HS-5 (cell line): ENCODE data around the gene SMYD3.
"Not testable (repeated sequence)": the region's sequence is repeated elsewhere in the genome, so short reads cannot be mapped to it uniquely, and the experiment has no call there.

Experiments used
- DNase-seq: peaks from one replicate; pipeline ENCODE4 v3.0.0-alpha.2; 2012; ENCODE audit warnings: low read depth

Gene SMYD3

DNA sequence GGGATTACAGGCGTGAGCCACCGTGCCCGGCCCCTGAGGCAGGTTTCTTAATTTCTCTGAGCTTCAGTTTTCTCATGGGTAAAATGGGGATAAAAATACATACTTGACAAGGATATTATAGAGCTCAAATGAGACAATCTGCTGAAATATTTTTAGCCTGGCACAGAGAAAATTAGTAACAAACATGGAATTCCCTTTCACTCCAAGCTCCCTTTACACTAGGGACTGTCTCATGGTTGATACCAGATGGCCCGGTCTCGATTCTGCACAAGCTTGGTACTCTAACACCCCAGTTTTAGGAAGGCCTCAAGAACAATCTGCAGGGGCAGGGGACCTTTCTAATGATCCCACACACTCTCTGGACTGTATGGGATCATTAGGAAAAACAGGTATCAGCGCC, 671.7 kb downstream of the SMYD3 start:
- no peak for DNase-seq

DNA sequence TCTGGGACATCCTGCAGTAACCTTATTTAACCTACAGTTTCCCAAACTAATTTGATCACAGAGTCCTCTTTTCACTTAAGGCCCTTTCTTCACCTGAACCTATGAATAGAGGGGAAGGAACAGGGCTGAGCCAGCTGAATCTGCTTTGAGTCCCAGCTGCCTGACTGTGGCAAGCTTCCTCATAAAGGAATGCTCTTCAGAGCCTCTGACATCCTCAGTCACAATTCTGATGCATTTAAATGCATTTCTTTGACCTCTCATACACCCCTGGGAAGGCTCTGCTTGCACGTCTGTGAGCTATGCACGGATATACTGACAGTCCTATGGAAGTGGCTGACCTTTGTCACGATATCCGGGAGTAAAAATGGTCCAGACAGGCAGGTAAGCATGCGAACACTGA, 673.1 kb downstream of the SMYD3 start:
- no peak for DNase-seq

DNA sequence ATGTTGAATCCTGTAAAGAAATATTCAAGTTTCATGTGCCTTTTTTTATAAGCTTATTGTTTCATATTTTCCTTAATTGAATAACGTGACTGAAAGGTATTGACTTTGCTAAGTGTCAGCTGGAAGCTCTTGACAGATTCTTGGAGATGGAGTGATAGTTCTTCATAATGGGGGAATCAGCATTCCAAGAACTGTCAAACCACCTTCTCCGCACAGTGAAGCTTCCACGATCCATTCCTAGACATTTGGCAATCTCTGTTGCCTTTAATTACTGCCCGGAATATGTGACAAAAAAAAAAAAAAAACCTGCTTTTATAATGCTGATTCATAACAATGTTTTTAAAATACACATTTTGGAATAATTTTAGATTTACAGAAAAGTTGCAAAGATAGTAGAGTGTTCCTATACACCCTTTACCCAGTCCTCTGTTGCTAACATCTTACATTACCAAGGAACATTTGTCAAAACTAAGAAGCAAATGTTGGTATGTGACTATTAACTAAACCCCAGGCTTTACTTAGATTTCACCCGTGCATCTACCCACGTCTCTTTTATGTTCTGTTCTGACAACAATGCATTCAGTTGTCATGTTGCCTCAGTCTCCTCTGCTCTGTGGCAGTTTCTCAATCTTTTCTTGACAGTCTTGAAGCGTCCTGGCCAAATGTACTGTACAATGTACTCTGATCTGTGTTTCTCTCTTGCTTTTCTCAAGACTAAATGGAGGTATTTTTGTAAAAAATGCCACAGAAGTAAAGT, 674.1 kb downstream of the SMYD3 start:
- DNase-seq, result no peak

DNA sequence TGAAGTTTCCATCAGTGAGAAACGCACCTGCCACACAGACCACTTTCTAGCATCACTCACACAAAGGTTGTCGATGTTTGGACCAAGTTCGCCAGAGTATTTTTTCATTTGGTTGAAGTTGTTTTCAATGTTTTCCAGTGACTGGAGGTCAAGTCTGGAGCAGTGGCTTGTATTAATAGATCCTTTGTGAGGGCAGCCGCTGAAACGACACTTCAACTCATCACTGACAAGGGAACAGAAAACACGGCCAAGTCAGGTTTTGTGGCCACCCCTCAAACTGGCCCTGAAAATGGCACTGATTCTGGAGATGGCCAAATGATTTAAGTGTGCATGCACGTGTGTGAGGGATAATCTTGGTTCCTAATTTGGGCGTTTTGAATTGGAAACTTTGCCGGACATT, 675.6 kb downstream of the SMYD3 start:
- no peak for DNase-seq

DNA sequence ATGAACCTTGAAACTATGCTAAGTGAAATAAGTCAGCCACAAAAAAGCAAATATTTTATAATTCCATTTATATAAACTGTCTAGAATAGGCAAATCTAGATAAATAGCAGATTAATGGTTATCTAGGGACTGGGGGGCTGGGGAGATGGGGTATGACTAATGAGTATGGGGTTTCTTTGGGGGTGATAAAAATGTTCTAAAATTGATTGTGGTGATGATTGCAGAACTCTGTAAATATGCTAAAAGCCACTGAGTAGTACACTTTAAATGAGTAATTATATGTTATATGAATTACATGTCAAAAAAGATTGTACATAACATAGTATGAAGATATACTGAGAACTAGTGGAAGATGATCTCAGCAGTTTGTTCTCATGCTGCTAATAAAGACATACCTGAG, 677.3 kb downstream of the SMYD3 start:
- no peak for DNase-seq

DNA sequence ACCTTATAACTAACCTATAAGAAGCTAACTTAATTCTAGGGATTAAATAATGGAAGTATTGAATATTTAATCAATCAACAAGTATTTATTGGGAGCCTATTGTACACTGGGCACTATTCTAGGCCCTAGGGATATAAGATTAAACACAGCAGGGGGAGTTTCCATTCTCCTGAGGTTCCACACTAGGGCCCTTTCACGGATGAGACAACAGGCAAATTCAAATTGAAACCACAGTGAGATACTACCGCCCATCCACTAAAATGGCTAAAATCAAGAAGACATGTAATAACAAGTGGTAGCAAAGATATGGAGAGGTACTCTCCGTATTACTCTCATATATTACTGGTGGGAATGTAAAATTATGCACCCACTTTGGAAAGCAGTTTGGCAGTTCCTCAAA, 677.9 kb downstream of the SMYD3 start:
- no peak for DNase-seq

DNA sequence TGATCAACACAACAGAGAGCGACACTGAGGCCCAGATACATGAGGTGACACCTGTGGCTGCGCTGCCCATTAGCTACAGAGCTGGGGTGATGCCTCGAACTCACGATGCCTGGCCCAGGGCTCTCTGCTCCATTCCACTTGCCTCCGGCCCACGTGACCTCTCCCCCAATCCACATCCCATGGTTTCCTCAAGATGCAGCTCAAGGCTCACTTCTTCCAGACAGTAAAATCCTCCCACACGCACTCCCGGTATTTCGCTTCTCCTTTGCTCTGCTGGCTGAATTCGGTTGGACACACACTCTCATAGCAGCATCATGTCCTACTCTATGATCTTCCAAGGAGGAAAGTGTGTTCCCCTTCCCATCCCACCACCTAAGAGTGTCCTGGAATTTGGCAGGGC, 679.8 kb downstream of the SMYD3 start:
- DNase-seq, result no peak

DNA sequence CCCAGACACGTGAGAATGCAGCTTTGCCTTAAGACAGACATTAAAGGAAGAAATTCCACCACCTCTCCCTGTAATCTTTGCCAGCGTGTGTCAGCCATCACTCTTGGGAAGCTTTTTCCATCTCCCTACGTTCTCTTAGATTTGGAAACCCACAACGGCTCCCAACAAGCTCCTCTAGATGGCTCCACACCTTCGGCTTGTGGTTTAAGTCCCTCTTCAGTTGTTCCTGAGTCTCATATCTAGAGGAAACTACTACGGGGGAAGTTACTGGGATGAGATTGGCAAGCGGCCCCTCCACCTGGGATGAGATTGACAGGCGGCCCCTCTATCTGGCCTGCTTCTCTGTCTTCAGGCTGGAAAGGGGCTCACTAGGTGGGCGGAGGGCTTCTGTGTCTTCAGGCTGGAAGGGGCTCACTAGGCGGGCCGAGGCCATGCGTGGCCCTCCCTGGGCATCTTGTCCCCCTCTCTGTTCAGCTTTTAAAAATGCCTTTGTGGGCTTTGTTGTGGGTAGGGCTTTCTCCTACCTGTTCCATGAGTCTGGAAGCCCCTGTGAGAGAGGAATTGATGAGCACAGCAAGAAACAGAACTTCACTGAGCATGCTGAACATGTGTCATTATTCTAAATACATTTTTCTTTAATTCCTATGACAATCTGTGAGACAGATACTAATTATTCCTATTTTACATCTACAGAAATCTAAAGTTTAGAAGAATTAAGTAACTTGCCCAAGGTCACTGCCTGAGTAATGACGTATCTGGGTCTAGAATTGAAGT, 681.8 kb downstream of the SMYD3 start:
- no peak for DNase-seq

DNA sequence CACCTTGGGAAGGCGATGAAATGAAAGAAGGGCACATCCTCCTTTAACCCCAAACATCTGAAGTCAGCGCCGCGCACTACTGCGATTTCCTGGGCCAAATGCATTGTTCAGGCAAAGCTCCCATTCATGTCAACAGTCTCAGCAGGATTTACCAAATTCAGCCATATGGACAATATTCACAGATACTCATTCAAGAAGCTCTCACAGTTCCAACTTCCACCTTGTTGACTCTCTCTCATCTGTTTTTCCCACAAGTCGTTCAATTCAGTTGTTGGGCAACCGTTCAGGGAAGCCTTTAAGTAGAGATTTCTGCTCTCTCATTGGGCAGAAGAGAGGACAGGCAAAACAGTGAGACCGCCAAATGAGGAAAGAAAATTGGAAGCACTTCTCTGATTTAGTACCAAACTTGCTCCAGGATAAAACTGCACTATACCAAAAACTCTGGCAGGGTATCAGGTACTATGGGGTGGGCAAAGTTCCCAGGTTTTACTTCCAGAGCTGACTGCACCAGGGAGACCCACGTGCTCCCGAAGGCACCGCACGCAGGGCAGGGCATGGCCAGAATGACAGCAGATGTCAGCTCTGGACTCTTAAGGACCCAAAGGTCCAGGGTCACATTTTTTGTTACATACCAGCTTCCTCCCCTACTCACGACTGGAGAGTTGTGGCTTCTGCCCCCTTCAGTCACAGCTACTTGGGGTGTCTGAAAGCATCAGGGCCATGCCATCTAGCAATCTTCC, 683.5 kb downstream of the SMYD3 start:
- no peak for DNase-seq

DNA sequence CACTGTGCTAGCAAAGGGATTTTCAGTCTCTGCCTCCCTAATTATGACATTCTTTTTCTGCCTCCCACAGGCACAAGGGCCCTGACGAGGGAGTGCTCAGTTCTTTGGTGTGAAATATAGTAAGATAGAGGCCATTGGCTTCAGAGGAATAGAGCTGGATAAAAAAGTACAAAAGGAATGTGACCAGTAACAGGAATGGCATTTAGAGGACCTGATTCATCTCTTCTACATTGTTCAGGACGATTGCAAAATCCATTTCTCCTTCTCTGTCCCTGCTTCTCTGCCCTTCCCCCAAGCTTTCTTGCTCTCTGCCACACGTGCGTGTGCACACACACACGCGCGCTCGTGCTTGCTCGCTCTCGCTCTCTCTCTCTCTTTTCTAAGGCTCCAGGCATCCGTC, 684.1 kb downstream of the SMYD3 start:
- DNase-seq, result peak; percentile 95

DNA sequence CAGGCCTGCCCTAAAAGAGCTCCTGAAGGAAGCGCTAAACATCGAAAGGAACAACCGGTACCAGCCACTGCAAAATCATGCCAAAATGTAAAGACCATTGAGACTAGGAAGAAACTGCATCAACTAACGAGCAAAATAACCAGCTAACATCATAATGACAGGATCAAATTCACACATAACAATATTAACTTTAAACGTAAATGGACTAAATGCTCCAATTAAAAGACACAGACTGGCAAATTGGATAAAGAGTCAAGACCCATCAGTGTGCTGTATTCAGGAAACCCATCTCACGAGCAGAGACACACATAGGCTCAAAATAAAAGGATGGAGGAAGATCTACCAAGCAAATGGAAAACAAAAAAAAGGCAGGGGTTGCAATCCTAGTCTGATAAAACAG, 688.7 kb downstream of the SMYD3 start:
- not testable (repeated sequence) for DNase-seq

DNA sequence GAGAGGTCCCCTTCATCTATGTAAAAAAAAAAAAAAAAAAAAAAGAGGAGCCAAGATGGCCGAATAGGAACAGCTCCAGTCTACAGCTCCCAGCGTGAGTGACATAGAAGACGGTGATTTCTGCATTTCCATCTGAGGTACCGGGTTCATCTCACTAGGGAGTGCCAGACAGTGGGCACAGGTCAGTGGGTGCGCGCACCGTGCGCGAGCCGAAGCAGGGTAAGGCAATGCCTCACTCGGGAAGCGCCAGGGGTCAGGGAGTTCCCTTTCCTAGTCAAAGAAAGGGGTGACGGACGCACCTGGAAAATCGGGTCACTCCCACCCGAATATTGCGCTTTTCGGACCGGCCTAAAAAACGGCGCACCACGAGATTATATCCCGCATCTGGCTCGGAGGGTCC, 690.6 kb downstream of the SMYD3 start:
- DNase-seq, result not testable (repeated sequence)

DNA sequence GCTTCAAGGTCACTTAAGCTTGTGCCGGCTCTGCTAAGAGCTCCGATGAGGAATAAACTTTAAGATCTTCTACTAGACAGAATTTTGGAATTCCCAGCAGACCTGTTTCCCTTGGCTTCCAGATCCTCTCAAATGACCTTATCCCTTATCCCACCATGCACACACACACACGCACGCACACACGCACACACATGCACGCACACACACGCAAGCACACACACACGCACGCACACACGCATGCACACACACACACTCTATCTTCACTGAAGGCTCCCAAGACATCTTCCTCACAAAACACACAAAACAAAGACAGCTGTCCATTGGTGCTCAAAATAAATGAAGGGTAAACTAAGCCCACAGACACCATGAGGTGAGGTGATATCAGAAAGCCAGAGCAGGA, 692.4 kb downstream of the SMYD3 start:
- DNase-seq, result no peak

DNA sequence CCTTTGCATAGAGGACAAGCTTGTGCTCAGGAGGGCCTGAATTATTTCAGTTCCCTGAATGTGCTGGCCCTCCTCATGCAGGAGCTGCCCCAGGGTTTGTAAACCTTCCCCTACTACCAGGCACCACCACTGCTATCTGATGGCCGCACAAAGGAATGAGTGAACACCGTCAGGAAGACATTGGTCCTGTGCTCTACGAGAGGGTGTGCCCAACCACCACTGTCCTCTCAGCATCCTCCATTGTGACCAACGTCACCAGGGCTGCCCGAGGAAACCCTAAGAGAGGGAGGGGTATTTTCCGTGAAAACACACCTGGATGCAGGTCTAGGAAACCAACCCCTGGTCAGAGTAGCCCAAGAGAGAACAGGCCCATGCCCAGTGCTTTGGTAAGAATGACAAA, 694.8 kb downstream of the SMYD3 start:
- DNase-seq, result no peak

DNA sequence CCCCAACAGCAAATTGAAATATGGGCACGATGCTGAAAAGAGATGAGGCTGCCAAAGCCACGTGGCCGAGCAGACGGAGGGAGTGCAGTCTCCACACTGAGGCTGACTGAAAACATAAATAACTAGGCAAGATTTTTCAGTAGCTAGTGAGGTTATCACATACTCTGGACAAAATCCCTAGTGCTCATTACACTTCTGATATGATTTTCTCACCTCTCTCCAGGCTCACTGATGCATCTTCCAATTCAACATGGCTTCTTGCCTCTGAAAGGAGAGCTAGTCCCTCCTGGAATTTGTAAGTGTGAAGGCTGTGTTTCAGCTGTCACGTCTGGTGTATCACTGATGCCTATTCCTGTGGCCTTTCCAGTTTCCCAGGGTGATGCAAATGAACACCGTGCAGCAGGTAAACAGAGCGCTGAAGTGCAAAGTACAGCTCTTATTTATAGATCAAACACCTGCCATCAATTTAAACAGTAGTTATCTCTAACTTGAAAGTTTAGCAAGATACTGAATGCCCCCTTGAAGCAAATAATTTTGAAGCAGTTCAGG, 696.2 kb downstream of the SMYD3 start:
- DNase-seq, result no peak

DNA sequence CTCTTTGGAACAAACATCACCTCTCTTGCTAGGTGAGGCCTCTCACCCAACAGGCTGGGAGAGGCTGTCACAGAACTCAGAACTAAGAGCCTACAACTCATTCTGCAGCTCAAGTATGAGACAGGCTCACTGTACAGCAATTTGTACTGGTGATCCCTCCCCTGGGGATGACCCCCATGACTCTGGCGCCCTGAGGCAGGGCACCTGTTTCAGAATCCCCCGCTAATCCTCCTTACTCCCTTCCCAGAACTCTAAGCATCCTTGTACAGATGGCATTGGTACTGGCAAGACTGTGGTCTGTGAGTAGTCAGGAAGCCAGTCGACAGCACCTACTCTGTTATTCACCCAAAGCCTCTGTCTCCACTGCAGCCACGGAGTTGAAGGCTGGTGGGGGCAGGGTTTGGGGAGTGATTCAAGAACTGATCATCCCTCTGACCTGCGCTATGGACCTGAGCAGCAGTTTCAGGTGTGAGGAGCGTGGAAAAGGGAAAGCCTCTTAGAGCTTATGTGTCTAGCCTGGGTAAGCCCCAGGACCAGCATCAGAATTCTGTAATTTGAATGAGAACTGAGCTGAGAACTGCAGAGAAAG, 696.8 kb downstream of the SMYD3 start:
- DNase-seq, result no peak

DNA sequence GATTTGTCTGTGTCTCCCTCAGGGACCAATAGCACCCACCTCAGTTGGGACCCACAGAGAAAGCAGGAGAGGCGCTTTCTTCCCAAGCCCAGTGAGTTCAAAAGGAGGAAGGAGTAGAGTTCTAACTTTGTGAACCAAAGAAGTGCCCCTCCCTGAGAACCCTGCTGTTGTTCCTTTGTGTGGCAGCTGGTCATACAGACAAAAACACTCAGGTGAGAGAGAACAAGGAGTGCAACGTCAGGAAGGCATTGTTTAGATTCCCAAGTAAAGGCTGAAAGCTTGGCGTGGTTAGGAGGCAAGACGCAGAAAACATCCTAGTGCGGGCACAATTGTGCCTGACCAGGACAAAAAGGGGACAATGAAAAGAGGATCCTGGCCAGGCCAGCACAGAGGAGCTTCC, 697.7 kb downstream of the SMYD3 start:
- no peak for DNase-seq

DNA sequence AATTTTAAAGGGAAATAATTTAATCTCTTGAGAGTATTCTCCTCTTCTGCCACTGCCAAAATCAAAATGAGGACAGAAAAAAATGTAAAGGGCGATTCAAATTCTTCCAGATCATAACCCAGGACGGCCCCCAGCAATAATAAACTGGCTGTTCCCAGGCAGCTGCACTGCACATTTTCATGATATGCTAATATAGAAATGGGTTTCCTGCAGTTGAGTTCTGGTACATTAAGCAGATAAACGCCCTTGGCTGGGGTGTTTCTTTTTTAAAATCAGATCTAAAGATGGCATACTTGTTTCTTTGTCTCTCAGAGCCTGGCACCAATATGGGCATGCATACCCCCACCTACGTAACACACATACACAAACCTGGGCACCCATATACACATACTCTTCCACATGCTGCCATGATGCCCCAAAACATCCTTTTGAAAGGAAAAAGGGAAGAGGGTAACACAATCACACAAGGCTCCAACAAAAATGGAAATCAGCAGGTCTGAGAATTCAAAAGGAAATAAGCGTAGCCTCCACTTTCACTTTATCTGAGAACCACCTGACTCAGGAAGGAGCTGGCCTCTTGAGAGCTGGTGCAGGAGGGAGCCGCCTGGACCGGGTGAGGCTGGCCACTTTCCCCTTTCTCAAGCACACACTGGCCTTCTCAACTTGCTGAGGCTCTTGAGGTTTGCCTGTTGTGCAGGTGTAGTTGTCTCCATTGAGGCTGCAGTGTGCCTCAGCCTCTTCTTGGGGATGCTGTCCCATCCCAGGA, 698.9 kb downstream of the SMYD3 start:
- DNase-seq, result no peak

DNA sequence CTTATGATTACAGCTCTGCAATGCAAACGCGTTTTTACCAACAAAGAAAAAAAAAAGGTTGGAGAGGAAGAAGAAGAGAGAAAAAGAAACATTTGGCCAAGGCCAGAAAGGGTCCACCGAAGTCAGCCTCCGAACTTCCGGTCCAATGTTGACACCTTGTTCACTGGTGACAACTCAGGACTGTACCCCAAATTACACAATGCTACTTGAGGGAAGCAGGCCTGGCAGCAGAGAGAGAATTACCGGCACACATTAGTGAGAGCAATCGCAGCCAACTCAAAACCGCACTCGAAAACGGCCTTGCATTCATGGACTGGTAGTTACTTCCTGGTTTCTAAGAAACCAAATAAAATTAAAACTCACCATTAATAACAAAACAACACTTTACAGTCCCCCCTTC, 699.8 kb downstream of the SMYD3 start:
- DNase-seq, result no peak

DNA sequence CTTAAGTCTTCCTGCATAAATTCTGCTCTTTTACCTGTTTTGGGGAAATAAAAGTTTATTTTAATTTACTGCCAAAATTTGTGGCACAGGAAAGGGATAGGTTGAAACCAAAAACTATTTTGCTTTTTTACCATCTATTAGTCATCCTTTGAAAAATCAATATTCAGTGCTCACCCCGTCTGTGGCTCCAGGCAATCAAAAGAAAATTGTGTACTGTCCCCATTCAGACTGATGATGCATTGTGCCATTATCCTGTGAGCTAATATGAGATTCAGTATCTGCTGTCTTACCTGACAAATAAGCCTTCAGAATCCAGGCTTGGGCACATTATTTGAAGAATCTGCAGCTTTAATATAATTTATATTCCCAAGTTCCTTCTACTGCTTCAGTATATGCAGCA, 701.5 kb downstream of the SMYD3 start:
- no peak for DNase-seq

DNA sequence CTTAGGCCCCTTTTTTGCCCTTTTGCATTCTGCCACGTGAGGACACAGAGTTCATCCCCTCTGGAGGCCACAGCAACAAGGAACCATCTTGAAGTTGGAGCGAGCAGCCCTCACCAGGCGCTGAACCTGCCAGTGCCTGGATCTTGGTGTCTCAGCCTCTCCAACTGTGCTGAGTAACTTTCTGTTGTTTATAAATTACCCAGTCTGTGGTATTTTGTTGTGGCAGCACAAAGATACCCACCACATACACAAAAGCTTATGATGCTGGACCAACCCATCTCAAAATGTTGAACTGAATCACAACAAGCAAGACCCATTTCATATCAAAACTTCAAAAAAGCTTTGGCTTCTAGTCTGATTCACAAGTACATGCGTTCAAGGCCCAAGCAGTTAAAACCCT, 702.4 kb downstream of the SMYD3 start:
- no peak for DNase-seq

DNA sequence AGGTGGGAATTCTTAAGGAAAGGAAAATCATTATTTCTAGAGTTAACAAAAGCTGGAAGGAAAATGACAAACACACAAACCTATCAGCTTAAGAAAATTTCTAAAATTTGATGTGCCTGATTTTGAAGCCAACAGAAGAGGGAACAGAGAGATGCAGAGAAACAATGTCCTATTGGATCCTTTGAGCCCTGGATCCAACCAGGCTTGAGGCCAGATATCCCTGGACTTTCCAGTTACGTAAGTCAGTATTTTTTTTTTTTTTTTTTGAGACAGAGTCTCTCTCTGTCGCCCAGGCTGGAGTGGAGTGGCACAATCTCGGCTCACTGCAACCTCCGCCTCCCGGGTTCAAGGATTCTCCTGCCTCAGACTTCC, 703.4 kb downstream of the SMYD3 start:
- no peak for DNase-seq
